Measurements from ENCODE around the gene NUDT4B.
"Not testable (repeated sequence)": the region's sequence is repeated elsewhere in the genome, so short reads cannot be mapped to it uniquely, and the experiment has no call there.

DNA sequence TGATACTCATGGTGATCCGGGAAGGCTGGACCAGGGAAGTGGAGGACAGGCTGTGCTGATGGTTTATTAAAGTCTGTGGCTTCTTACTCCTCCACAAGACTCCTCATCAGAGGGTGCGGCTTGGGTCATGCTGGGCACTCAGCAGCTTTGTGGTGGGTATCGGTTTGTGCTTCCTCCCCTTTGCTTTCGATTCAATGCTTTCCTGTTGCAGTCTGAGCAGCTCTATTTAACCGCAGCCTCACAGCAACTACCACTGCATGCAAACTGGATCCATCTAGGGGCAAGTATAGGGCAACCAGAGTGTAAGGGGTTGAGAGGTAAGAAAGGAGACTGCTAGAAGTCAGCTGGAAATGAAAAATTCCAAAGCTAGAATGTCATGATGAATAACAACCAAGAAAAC lies 9.8 kb downstream of the NUDT4B start:
- TF ChIP-seq, protein P1, sequence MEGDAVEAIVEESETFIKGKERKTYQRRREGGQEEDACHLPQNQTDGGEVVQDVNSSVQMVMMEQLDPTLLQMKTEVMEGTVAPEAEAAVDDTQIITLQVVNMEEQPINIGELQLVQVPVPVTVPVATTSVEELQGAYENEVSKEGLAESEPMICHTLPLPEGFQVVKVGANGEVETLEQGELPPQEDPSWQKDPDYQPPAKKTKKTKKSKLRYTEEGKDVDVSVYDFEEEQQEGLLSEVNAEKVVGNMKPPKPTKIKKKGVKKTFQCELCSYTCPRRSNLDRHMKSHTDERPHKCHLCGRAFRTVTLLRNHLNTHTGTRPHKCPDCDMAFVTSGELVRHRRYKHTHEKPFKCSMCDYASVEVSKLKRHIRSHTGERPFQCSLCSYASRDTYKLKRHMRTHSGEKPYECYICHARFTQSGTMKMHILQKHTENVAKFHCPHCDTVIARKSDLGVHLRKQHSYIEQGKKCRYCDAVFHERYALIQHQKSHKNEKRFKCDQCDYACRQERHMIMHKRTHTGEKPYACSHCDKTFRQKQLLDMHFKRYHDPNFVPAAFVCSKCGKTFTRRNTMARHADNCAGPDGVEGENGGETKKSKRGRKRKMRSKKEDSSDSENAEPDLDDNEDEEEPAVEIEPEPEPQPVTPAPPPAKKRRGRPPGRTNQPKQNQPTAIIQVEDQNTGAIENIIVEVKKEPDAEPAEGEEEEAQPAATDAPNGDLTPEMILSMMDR (IDR thresholded peaks at IDR 0.05; ENCODE audit: poor library complexity, severe bottlenecking), result not testable (repeated sequence)
- not testable (repeated sequence) for TF ChIP-seq EZH2 (IDR thresholded peaks at IDR 0.05; ENCODE audit: borderline replicate concordance, insufficient read depth, low read length, poor library complexity, severe bottlenecking)

Data from neural cell (in vitro differentiated cells).